IMR-90 (cell line): ENCODE data around the gene CRIM1.

Source experiments
- CEBPB ChIP-seq: IDR thresholded peaks from 2 replicates; pipeline ENCODE4 v1.6.1; 2012; ENCODE audit warnings: low read depth, low read length, improper control_type of control experiment
- MXI1 ChIP-seq: IDR thresholded peaks from 2 replicates; pipeline ENCODE4 v1.6.1; 2012; ENCODE audit warnings: low read depth, mild to moderate bottlenecking, low read length, moderate library complexity, borderline replicate concordance
- POLR2A ChIP-seq: IDR thresholded peaks from 2 replicates; pipeline ENCODE4 v1.6.1; 2012; ENCODE audit warnings: mild to moderate bottlenecking, low read depth, low read length
- RAD21 ChIP-seq: IDR thresholded peaks from 2 replicates; pipeline ENCODE4 v1.6.1; 2012; ENCODE audit warnings: low read length, improper control_type of control experiment
- TF ChIP-seq, protein P1 (sequence below): conservative IDR thresholded peaks from 2 replicates; pipeline ENCODE4 v1.5.1; 2012; ENCODE audit warnings: mild to moderate bottlenecking, low read depth, low read length, improper control_type of control experiment

- TF ChIP-seq, protein P1, sequence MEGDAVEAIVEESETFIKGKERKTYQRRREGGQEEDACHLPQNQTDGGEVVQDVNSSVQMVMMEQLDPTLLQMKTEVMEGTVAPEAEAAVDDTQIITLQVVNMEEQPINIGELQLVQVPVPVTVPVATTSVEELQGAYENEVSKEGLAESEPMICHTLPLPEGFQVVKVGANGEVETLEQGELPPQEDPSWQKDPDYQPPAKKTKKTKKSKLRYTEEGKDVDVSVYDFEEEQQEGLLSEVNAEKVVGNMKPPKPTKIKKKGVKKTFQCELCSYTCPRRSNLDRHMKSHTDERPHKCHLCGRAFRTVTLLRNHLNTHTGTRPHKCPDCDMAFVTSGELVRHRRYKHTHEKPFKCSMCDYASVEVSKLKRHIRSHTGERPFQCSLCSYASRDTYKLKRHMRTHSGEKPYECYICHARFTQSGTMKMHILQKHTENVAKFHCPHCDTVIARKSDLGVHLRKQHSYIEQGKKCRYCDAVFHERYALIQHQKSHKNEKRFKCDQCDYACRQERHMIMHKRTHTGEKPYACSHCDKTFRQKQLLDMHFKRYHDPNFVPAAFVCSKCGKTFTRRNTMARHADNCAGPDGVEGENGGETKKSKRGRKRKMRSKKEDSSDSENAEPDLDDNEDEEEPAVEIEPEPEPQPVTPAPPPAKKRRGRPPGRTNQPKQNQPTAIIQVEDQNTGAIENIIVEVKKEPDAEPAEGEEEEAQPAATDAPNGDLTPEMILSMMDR = no peak
- TF ChIP-seq CEBPB (no peak), POLR2A (no peak), MXI1 (no peak), RAD21 (no peak)
These were observed 223.0 kb downstream of the CRIM1 start for GRCh38 chr2:36578343-36579296.
